Stimulated activated CD4-positive, alpha-beta T cell treated with anti-CD3 and anti-CD28 coated beads, Interleukin-1b, Interleukin-23, amount 100 ng/mL, for 1 hour (primary cell): ENCODE measurements around the gene FBXO2.

Experiments used
- DNase-seq, 2 donors: peaks; one replicate each; pipeline ENCODE4 v3.0.0-alpha.2; 2020; ENCODE audit warnings: low read depth in 2 of 2

FBXO2 gene

DNA sequence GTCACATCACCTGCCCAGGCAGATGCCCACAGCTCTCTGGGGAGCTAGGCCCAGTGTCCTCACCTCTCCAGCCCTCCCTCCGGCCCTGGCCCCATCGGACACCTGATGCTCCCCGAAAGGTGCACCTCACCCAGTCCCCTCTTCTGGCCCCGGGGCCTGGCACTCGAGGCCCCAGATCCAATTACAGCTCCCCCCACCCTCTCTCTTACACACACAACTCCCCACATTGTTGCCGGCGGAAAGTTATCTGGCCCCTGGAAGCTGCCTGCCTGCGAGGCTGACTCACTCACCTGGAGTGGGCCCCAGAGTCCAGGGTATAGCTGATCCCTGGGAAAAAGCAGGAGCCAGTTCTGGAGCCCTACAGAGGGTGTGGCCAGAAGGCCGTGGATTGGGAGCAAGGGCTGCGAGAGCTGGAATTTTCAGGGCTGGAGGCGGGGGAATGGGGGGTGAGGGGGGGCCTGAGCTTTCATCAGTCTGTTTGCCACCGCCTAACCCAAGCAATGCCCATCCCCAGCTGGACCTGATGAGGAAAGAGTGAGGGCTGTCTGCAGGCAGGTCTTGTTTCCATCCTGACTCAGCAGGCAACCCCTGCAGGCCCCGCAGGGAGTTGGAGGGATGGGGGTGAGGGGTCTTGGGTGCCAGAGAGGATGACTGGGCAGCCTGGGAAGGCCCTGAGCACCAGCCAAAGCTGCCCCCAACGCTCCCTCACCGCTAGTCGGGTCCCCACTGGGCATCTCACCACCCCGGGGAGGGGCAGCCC, 948 bp downstream of the FBXO2 start:
- DNase-seq: no peak

DNA sequence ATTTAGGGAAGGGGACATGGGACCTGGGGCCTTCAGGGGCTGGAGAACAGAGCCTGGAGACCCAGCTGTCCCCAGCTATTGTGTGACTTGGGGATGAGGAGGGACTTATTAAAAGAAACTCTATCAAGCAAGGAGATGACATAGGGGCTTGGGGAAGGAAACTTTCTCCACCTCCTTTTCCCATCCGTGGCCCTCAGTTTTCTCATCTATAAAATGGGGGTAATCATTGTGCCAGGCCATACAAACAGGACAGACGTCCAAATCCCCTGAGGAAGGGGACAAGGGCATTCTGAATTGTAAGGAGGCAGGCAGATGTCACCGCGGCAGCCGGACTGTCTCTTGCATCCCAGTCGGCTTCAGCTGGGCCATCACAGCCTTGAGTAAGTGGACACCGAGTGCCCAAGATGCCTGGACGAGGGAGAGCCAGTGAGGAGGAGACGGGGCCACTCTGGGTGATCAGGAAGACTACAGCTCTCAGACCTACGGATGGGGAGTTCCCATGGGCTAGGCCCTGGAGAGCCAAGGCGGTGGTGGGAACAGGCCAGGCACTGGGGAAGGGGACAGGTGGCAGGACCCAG, 1.9 kb downstream of the FBXO2 start:
- DNase-seq: no peak

DNA sequence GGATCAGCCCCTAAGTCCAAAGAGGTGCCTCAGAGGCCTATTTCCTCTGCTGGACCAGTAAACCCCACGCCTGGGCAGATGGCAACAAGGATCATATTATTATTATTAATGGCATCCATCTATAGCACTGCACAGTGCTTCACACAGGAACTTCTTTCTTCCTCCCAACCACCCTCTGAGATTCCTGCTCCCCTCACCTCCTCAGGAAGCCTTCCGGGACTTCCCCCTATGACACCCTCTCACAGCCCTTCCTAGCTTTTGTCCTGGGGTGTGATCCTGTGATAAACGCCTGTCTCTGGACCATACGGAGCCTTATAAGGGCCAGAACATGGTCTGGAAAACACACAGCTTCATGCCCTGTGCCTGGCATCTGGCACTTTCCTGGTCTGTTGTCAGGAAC, 3.2 kb downstream of the FBXO2 start:
- no peak for DNase-seq

DNA sequence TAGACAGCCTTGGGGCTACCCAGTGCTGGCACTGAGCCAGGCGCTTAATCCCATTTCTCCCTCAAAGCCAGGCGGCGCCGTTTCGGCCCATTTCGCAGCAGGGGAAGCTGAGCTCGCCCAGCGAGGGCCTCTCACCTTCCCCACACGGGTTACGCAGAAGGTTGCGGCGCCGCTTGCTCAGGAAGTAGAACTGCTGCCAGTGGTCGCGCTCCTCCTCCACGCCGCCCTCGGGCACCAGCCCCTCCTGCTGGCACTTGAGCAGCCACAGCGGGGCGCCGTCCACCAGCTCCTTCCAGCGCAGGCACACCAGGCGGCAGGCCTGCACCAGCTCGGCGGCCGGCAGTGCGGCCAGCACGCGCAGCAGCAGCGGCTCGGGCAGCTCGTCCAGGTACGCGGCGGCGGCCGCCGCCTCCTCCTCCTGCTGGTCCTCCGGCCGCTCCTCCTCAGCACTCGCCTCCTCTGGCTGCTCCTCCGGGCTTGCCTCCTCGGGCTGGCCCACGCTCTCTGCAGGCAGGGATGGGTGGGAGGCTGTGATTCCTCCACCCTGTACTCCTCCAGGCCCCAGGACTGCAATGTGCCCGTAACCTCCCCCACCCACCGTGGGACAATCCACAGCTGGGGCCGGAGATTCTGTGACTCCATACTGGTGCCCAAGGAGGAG, 3.8 kb downstream of the FBXO2 start:
- peak; percentile 29 to 50 for DNase-seq

DNA sequence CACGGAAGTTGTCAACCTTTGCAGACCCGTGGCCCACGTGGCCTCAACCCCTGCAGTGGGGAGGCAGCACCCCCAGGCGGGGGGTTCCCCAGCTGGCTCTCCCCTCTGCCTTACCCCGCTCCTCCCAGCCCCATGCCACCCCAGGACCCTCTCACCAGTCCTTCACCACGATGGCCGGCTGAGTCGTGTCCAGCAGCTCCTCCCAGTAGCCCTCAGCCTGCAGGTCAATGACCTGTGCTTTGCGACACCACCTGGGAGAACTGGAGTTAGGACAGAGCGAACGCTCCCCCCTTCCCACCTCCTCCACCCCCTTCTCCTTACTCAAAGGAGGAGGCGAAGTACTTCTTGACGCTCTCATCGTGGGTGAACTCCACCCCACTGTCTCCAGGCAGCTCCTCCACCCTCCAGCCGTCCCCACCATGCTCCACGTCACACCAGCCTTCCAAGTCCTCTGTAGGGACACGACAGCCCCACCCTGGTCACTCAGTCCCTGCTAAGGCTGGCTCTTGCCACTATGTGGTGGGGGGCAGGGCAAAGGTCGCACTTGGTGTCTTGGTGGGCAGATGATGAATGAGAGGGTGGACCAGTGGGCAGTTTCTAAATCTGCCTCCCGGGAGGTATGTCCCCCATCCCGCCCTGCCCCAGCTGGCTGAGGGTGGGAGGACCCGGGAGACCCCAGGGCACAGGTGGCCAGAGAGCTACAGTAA, 4.5 kb downstream of the FBXO2 start:
- no peak for DNase-seq

DNA sequence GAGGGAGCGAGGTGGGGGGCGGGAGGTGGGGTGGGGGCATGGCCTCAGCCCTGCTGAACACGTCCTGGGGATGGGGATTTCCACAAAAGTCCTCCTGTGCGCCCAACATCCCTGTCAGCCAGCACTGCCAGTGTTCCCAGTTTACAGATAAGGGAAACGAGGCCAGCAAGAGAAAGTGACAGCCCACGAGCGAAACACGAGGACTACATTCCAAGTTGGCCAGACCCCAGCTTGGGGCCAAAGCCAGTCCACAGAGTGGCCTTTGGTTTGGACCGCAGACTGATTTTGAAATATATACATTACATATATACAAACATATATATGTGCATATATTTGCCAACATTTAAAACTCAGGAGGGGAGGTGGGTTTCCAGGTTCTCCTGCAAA, 5.0 kb downstream of the FBXO2 start:
- DNase-seq: no peak

DNA sequence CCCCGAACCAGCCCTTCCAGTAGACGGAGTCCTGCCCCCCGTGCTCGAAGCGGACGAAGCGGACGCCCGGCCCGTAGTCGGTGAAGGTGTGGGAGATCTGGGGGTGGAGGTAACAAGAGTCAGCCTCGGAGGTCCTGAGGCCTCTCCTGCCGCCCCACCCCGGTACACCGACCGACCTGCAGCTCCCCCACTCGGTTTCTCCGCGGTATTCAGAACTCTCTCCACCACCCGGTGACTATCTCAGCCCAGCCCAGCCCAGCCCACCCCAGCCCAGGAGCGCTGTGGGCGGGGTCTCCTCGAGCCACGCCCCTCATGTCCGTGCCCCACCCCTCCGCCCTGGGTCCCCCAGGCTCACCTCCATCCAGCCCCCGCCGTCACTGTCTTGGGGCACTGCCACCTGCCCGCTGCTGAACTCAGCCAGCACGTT, 5.5 kb downstream of the FBXO2 start:
- no peak for DNase-seq

DNA sequence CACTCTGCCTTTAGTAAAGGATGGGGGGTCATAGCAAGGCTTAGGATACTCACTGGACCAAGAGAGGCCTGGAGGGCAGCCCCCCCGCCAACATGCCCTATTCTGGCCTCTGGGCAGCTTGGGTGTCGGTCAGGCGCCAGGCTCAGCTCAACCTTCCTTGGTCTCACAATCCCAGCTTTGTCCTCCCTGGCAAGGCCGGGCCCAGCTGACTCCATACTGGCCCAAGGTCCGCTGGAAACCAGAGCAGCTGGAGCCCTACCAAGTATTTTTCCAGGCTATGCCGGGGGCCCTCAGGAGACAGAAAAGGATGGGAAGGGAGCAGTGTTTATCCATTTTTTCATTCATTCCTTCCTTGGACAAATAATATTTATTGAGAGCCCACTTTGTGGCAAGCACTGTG, 6.2 kb downstream of the FBXO2 start:
- DNase-seq: no peak

DNA sequence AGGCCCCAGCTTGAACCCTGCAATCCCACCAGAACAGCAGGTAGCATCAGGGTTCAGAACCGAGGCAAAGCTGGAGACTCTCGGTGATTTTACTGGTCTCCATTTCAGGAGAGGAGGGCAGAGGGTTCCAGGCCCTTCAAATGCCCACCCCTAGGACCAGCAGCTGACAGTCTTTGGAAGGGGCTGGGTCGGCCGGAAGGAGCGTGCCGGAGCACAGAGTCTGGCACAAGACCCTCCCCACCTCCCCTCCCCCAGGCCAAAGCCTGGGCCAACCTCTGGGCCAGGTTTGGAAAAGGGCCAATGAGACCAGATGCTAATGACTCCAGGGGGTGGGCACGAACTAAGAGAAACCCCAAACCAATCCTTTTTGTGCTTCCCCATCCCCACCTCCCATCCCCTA, 6.9 kb downstream of the FBXO2 start:
- no peak for DNase-seq

DNA sequence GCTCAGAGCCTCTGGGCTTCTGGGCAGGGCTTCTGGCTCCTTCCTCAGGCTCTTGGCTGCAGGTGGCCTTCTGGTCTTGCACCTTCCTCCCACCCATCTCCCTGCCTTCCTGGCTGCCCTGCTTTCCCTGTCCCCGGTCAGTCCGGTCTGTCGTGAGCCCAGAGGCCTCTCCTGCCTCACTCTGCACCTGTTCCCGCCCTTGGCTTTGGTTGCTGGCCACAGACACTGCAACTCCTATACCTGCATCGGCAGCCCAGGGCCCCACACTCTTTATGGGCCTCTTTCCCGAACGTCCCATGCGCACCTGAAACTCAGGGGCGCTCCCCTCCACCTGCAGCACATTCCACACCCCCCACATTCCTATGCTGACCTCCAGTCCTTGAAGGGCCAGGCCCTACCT, 7.9 kb downstream of the FBXO2 start:
- DNase-seq: no peak

DNA sequence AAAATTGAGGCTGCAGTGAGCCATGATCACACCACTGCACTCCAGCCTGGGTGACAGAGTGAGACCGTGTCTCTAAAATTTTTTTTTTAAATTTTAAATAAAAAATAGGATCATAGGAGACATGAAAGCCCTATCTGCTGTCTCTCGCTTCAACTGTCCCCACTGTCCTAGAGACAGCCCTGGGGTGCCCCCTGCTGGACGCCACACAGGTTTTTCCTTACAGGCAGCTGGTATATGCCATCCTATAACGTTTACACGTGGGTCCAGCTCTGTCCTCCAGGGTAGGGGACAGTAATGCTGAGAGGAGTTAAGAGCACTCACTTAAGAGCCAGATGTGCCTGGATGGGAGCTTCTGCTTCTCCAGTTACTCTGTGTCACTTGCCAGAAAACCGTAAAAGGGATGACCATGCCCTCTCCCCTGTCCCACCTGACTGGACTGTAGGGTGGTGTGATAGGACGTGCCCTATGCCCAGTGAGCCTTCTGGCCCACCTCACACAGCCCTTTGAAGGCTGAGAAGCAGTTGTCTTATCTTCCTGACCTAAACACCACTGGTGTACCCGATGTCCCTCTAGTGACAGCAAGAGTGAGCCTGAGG, 8.5 kb downstream of the FBXO2 start:
- peak; percentile 56 to 71 for DNase-seq

DNA sequence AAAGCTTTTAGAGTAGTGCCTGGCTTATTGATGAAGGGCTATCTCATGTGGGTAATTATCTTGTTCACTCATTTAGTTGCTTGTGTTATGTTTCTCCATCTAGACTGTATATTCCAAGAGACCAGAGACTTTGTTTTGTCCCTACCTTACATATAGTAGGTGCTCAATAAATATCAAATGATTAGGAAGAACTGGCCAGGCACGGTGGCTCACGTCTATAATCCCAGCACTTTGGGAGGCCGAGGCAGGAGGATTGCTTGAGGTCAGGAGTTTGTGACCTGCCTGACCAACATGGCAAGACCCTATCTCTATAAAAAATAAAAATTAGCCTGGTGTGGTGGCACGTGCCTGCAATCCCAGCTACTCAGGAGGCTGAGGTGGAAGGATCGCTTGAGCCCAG, 9.0 kb downstream of the FBXO2 start:
- DNase-seq: no peak

DNA sequence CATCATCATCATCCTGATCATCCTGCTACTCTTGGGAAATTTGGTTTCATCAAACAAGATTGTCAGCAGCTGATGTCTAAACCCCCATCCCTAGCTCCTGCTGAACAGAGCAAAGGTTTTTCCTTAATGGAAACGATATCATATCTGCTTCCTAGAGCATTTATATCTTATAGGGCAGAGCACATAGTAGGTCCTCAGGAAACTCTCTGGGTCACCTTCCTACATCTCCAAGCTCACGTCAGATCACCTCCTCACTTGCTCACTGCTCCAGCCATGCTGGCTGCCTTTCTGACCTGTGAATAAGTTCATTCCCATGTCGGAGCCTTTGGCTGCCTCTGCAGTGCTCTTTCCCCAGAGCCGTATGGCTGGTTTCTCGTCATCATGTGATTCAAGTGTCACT, 10.4 kb downstream of the FBXO2 start:
- no peak for DNase-seq

DNA sequence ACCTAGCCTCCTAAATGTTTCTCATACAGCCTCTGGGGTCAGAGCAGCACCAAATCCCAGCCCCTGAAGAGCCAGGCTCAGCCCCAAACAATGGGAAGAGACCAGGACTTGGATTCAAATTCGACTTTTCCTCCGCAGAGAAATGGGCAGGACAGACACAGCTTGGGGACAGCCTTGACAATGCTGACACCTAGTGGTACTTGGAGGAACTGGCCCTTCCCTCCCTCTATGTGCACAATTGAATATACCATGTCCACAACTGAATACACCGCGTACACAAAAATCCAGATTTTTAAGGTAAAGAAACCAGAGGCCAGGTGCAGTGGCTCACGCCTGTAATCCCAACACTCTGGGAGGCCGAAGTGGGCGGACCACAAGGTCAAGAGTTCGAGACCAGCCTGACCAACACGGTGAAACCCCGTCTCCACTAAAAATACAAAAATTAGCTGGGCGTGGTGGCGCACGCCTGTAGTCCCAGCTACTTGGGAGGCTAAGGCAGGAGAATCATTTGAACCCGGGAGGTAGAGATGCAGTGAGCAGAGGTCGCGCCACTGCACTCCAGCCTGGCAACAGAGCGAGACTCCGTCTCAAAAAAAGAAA, 11.7 kb downstream of the FBXO2 start:
- peak; percentile 22 to 58 for DNase-seq

DNA sequence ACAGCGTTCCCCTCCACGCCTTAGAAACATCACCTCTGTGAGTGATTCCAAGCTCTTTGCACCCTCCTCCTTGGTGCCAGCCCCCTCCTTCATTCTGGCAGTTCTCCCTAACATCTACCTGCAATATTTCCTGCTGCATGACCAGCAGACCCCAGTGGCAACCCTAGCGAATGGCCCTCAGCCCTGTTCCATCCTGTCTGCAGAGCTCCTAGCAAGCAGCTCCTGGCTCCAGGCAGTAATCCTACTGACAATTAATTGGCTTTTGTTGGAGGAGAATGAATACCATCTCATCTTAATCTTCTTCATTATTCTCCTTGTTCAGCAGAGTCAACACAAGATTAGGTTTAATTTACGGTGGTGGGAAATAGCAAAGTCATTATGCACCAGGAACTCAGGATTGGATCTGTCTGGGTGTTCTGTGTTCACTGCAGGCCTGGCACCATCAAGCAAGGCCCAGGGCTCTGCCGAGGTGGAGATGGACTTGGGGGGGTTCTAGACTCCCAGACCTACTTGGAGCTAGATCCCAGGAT, 12.4 kb downstream of the FBXO2 start:
- no peak for DNase-seq

DNA sequence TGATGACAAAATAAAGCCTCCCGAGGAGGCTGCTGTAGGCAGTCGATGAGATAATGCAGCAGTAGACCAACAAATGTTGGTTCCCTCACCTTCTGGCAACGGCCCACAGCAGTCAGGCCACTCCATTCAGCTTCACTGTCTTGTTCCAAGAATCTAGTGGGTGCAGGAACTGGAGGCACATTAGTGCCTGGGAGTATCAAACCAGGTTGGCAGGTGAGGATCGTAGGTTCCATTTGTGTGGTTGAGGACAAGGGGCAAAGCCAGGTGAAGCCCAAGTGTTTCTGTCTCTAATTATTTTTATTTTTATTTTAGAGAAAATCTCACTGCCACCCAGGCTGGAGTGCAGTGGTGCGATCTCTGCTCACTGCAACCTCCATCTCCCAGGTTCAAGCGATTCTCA, 13.3 kb downstream of the FBXO2 start:
- DNase-seq: no peak

DNA sequence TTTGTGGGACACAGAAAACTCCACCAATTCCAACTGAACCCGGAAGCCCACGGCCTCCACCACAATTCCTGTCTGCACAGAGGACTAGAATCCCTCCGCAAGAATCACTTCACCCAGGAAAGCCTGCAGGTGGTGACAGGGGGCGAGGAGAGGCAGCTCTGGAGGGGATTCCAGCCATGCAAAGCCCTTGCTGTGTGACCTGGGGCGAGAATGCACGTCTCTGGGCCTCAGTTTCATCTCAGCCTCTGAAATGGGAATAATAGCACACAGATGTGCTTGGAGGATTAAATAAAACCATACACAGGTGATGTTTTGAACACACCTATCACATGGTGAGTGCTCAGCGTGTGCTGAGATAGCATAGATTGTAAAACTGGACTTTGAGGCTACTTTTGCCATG, 14.1 kb downstream of the FBXO2 start:
- no peak for DNase-seq

DNA sequence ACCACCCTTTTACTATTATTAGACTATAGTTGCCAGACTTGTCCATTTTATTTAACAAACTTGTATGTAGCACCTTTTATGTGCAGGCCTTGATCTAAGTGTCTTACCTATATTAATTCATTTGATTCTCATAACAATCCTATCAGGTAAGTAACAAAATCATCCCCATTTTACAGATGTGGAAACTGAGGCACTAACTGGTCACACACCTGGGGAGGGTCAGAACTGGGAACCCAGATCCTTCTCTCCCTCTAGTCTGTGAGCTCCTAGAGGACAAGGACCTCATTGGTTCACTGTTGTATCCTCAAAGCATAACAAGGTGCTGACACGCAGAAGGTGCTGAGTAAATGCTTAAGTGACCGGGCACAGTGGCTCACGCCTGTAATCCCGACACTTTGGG, 14.9 kb downstream of the FBXO2 start:
- DNase-seq: no peak

DNA sequence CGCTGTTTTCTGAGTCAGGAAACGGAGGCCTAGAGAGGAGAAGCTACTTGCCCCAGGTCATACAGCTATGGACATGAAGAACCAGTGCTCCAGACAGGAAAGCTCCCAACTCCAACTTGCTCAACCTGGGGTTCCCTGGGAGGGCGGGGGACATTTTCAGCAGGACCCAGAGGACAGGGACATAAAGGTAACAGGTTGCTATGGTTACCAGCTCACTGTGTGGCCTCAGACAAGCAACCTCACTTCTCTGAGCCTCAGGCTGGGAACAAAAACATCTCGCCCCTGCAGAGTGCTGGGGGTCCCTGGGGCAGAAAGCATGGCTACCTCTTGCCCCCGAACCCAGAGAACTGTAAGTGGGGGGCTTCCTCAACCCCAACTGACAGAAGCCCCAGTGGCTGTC, 16.1 kb downstream of the FBXO2 start:
- no peak for DNase-seq

DNA sequence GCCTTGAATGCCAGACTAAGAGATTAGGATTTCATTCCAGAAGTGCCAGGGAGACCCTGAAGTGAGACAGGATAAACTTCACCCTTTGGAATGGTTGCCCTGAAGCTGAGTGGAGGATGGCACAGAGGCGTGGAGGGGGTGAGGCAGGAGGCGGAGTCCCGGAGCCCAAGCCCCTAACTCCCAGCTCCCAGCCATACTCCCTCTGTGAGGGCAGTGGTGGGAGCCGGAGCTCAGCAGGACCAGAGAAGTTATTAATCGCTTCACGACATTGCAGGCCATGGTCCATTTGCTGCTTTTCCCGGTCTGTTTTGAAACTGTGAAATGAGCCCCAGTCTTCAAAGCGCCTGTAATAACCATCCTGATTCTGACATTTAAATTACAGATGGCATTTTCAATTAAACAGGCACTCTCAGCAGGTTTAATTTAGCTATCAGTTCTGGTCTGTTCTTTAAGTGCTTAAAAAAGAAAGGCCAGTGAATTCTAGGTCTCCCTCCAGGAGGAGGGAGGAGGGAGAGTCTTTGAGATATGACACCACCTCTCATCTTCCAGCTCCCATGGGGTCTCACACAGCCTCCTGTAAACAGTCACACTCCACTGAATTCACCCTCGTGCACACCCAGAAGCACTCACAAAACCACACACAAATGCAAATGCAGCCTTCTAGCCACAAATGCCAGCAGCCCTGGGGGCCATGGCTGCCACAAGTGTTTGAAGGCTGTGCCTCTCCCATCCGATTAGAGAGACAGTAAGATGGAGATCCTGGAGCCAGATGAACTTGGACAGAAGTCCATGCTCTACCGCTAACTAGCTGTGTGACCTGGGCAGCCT, 19.6 kb downstream of the FBXO2 start:
- no peak for DNase-seq
